GM21717 (cell line): ENCODE data around the gene LIMS2.

ENCODE experiments used
- ATAC-seq: cut with Tn5 transposase; IDR thresholded peaks from one replicate; pipeline ENCODE4 v1.9.1; 2021; ENCODE audit warnings: mild to moderate bottlenecking, moderate library complexity; ENCODE audit not compliant: unreplicated experiment

The LIMS2 gene

DNA sequence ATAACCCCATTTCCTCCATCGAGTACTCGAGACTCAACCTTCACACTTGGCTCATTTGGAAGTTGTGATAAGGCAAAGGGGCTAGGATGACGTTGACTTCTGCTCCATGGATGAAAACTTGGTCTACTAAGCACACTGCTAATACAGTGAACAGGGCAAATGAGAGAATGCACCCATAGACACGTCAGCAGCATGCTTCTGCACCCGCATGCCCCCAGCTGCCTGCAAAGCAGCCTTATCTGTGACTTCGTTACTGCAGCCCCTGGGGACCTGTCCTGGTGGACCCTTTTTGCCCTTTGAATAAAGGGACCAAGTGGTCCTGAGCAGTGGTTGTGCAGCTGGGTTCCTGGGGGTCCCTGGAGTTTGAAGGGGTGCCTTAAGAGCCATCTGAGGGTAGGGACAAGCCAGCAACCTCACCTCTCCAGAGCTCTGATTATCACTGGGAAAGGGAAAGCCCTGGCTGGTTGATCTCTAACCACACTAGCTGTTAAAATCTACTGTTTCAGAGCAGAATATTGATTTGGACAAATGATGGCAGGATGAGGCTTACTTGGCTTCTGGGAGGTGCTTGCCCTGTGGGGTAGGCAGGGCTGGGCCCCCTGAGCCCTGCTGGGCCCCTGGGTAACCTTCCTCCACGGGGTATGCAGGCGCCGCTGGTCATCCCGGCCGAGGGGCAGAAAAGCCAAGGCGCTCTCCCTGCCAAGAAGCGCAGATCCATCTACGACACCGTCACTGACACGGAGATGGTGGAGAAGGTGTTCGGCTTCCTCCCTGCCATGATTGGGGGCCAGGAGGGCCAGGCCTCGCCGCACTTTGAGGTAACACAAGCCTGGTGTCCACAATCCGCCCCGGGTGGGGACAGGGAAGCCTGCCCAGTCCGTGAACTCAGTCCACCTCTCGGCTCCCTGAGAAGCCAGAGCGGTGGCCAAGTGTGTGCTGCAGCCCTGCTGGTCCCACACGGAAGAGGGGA, 67.0 kb downstream of the LIMS2 start:
- ATAC-seq: no peak

DNA sequence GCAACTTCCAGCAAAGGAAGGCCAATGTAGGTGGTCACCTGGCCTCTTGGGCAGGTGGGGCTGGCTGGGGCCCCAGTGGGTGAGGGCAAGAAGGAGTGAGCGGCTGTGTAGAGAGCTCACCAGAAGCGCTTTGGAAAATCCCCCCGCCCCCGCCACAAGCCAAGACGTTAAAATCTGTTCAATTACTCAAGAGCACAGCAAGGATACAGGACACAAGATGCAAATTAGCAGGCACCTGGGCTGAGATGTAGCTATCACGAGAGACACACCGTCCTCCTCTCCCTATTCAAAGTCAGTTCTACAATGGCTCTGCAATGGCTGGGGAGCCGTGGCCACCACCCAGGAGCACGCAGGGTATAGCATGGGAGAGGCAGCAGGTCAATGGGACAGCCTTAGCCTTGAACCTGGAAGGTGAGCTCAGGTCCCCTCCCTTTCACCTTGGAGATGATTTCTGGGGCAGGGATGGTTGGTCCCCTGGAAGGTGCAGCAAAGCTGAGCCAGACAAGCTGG, 67.9 kb downstream of the LIMS2 start:
- no peak for ATAC-seq

DNA sequence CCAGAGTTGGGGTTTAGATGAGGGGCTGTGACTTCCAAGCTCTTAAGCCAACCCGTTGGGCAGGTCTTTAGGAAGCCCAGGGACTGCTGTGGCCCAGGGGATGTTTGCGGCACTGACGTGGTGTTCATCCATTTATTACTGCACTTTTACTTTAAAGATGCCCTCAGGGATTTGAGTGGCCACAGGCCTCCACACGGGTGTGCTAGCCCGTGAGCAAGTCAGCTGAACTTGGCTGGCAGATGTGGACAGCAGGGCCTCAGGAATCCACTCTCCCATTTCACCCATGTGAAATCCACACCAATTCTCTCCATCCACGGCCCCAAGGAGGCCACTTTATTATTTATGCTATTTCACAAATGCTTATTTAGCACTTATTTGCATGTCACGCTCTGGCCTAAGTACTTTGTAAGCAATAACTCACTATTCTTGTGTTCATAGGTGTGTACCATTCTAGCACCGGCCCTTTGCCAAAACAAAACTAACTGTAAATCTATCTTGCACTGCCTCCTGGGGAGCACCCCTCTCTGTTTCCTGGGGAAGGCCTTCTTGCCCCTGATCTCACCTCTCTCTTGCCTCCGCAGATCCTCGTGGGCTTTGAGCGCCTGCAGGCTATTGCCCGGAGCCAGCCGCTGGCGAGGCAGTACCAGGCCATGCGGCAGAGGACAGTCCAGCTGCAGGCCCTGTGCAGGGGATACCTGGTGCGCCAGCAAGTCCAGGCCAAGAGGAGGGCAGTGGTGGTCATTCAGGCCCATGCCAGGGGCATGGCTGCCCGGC, 68.5 kb downstream of the LIMS2 start:
- no peak for ATAC-seq

DNA sequence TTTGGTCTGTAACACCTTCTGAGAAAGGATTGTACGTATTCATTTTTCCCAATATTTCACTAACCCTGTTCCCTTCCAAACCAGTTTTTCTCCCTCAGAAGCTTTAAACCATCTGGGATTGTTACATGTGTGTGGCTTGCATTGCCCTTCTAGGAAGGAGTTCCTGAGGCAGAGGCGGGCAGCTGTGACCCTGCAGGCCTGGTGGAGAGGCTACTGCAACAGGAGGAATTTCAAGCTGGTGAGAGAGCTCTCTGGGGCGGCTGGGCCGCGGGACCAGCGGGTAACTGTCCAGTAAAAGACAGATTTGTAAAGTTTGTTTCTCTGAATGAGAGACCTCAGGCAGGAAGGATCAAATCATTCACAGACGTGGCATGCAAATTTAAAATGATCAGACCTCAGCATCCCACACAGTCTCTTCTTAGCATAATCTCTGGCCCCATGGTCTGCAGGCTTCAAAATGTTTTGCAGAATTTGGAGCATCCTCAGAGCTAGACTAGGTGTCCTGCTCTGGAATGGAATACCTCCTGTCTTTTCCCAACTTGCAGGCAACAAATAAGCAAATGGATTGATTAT, 69.6 kb downstream of the LIMS2 start:
- ATAC-seq: no peak

DNA sequence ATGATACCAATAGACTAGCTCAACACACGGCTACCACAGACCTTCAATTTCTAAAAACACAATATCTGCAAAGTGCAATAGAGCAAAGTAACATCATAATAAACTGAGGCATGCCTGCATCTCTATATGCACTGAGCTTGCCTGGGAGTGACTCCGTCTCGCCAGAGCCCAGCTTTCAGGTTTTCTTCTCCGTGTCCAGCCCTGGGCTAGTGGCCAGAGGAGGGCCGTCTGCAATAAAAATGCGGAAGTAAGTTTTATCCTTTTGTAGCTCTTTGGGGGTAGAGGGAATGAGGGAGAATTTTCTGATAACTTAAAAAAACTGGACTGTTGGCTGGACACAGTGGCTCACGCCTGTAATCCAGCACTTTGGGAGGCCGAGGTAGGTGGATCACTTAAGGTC, 70.3 kb downstream of the LIMS2 start:
- no peak for ATAC-seq

DNA sequence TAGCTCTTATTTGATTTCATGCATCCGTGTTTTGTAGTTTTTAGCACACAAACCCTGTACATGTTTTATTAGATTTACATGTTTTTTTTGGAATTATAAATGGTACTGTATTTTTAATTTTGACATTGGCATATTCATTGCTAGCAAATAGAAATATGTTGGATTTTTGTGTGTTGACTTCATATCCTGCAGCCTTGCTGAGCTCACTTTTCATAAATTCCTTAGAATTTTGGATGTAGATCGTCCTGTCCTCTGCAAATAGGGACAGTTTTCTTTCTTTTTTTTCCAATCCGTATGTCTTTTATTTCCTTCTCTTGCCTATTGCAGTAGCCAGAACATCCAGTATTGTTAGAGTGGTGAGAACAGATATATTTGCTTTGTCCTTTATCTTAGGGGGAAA, 76.1 kb downstream of the LIMS2 start:
- ATAC-seq: no peak

DNA sequence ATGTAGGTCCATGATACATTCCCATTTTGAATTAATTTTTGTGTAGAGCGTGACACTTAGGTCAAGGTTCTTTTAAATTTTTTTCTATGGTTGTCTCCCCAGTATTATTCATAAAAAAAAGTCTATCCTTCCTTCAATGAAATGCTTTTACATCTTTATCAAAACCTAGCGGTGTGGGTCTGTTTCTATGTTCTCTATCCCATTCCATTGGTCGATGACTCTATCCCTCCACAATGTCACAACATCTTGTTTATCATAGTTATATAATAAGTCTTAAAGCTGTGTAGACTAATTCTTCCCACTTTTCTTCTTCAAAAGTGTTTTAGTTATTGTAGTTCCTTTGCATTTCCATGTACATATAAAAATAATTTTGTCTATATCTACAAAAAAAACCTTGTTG, 76.6 kb downstream of the LIMS2 start:
- no peak for ATAC-seq

DNA sequence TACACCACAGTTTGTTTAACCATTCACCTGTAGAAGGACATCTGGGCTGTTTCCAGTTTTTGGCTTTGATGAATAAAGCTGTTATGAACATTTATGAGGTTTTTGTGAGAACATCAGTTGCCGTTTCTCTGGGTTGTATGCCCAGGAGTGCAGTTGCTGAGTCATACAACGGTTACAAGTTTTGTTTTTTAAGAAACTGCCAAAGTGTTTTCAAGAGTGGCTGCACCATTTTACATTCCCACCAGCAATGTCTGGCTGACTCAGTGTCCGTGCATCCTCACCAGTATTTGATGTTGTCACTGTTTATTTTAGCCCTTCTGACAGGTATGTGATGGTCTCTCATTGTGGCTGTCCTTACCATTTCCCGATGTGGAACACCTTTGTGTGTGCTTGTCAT, 77.3 kb downstream of the LIMS2 start:
- ATAC-seq: no peak

DNA sequence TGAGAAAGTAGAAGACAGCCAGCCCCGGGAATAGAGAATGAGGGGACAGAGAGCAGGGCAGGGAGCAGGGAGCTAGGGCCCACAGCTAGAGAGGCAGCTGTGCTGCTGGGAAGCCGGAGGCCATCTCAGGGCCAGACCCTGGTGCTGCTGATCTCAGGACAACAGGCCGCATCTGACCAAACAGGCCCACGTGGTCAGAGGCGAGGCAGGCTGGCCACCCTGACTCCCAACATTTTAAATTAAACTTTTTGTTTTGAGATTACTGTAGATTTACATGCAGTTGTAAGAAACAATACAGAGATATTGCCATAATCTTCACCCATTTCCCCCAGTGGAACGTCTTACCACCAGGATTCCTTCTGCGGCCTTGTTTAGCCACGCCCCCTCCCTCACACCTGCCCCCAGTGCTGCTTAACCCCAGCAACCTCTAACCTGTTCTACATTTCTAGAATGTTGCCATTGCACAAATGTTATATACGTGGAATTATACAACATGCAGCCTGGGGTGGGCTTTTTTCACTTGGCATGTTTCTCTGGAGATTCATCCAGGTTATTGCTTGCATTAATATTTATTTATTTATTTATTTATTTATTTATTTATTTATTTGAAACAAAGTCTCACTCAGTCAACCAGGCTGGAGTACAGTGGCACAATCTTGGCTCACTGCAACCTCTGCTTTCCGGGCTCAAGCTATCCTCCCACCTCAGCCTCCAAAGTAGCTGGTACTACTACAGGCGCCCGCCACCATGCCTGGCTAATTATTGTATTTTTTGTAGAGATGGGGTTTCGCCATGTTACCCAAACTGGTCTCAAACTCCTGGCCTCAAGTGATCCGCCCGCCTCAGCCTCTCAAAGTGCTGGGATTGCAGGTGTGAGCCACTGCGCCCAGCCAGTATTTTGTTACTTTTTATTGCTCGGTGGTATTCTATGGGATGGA, 78.0 kb downstream of the LIMS2 start:
- no peak for ATAC-seq

DNA sequence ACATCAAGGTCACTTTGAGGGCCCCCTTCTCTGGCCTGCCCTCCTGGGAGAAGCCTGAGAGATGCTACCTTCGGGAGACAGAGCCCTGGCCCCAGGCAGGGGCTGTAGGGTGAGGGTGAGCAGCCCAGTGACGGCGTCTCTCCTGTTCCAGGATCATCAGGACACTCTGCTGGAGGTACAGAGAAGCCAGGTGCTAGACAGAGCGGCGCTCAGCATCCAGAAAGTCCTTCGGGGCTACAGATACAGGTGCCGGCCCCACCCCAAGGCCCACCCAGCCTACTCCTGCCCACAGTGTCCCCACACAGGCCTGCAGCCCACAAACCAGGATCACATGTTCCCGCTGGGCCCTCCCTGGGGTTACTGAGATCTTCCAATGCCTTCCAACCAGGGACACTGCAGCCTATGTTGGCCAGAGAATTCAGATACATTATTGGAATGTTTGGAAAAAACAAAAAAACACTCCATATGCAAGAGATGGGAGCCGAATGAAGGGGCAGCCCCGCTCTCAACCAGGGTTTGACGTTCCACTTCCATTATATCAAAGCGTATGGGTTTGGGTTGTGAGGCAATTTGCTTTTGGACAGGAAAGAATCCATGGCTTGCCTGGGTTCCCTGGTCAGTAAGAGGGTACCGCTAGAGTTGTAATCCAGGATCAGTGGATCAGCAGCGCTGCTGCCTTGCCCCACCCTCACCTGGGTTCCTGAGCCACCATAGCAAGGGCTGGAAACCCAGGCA, 78.9 kb downstream of the LIMS2 start:
- ATAC-seq: no peak

DNA sequence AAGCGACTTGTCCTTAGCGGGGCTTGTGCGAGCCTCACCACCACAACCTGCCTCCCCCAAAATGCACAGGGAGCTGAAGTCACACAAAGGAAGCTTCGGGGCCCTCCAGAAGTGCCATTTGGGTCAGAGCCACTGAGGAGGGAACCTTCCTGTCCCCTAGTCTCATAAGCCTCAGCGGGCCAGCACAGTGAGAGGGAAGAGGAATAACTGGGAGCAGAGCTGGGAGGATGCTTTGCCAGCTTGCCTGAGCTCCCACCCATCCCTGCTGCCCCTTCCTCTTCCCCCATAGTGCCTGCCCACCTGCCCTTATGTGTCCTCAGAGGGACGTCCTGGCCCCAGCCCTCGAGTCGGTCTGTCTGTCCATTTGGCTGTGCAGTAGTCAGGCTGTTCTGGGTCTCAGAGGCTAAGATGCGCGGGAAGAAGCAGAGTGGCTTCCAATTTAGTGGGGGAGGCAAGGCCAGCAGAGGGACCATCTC, 81.2 kb downstream of the LIMS2 start:
- no peak for ATAC-seq

DNA sequence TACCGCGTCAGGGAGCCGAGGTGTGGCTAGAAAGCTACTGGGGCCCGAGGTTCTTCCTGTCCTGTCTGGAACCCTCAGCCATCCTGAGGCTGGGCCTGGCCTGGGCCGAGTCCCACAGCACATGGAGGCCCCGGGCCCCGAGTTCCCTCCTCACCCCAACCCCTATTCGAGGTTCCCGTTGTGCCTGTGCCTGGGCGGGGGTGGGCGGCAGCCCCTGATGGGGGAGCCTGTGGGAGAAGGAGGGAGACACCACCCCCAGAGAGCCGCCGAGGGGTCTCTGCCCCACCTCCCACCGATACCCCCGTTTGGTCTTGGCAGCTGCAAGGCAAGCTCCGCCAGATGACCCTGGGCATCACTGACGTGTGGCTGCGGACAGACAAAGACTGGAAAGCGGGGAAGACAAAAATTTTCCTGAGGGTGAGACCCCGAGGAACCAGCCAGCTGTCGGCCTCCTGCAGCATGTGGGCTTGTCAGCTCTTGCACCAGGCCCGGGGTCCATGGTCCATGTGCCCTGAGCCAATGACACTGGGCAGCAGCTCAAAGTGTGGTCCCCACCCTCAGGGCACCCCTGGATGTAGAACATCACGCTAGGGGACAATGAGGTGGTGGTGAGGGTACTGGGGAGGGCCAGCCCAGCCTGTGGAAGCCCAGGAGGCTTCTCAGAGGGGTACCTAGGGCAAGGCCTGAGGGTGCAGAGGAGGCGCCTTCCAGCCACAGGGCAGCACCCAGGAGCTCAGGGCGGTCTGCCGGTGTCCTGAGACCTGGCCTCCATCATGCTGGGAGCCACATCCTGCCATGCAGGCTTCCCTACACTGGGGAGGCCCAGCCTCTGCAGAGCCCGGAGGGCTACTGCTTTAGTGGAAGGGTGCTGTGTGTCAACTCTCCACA, 81.9 kb downstream of the LIMS2 start:
- no peak for ATAC-seq

DNA sequence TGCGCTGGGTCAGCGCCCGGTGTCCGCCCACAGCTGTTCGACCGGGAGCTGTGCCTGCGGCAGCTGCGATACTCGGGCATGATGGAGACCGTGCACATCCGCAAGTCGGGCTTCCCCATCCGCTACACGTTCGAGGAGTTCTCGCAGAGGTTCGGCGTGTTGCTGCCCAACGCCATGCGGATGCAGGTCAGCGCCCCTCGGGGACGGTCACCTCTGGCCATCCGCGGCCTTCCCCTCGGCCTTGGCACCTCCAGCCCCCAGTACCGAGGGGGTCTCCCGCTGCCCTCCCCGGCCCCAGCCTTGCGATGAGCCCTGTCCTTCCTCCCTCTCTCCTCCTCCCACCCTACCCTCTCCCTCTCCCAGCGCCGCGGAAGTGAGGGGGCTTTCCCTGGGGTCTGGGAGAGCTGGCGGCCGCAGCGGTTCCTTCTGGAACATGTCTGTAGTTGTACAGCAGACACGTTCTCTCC, 82.5 kb downstream of the LIMS2 start:
- ATAC-seq: no peak

DNA sequence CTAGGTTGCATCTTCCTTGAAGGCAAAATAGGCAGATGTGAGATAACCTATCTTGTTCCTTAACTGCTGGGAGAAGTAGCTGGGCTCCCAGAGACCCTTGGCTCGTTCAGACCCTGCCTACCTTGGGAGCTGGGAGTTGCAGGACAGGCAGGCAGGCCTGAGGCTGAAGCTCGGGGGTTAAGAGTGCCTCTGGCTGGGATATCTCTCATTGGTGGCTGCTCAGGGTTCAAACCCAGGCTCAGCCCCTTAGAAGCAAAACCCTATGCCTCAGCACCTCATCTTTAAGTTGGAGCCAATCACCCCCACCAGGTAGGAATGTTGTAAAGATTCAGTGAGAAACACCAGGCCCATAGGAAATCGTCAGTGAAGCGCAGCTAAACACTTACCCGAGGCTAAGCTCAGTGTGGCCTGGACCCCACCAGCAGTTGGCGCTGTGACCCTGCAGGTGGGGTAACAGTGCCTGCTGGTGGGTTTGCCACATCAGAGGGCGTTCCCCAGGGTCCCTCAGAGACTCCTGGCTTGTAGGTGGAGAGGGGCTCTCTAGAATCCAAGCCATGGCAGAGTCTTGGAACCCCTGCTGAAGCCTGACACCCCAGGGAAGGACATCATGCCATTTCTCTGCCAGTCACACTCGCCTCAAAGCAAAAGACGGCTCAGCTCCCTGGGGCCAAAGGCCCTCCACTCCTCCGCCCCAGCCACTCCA, 84.0 kb downstream of the LIMS2 start:
- no peak for ATAC-seq

DNA sequence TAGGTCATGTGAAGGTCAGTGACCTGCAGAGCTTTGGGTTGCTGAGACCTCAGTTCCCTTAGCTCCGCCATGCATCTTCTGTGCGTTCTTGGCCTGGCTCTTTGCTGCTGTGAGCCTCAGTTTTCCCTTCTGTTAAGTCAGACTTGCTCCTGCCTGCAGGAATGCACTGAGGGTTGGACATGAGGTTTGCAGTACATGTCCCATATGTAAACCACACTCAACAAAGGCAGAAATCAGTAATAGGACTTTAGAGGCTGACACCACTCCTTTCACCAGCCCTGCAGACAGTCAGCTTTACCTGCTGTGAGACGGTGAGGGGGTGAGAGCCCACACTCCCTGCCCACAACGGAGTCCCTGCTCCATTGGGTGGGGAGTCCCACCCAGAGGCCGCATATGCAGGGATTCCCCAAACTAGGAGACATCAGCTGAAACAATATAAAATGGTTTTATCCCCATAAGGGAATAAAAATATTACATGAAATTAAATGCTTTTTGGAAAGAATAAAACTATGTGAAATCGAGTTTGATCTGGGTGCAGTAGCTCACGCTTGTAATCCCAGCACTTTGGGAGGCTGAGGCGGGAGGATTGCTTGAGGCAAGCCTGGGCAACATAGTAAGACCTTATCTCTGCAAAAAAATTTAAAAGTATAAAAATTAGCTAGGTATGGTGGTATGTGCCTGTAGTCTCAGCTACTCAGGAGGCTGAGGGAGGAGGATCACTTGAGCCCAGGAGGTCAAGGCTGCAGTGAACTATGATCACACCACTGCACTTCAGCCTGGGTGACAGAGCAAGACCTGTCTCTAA, 84.7 kb downstream of the LIMS2 start:
- no peak for ATAC-seq

DNA sequence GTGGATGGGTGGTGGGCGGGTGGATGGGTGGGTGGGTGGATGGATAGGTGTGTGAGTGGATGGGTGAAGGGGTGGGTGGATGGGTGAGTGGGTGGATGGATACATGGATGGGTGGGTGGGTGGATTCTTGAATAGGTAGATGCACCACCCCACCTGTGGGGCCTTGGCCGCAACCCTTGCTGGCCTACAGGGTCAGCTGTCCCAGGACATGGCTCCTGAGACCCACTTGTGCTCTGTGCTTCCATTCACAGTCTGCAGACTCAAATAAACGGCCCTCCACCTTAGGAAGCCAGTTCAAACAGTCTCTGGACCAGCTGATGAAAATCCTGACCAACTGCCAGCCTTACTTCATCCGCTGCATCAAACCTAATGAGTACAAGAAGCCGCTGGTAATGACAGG, 85.5 kb downstream of the LIMS2 start:
- no peak for ATAC-seq

DNA sequence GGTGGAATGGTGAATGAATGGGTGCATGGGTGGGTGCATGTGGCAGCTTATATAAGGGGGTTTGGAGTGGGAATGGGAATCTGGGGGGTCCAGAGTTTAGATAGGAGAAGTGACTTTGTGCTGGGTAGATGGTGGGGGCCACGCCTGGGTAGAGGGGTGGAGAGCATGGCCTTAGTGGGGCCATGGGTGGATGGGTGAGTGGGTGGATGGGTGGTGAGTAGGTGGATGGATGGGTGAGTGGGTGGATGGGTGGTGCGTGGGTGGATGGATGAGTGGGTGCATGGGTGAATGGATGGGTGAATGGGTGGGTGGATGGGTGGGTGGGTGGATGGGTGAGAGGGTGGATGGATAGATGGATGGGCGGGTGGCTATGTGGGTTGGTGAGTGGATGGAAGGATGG, 86.0 kb downstream of the LIMS2 start:
- ATAC-seq: no peak
